ENCODE results near the gene MYH7. TPM values are rescaled to one million over a fixed set of nuclear protein-coding genes. Genes with fewer than 3 reads are reported as not detected.

MYH7 gene
- total RNA-seq, 2 experiments from 2014 or later = not detected

GRCh38 chr14:23433457-23433856, 2.0 kb downstream of the MYH7 start:
- ChIA-PET POLR2A (no interaction called here), CTCF (no interaction called here)
- ATAC-seq = no peak
- H3K36me3 Mint-ChIP-seq (ENCODE audit: low read depth) = no peaks in the 10 kb centered on the region
- H3K27me3 Mint-ChIP-seq = no peaks in the 10 kb centered on the region
- DNase-seq = no peak
- intact Hi-C loops (cut with micrococcal nuclease) = no loop called here
- TF ChIP-seq CTCF (IDR thresholded peaks at IDR 0.05) = no peak
- H3K27ac Mint-ChIP-seq = no peak overlapping the region
- no peaks in the 10 kb centered on the region for H3K9me3 Mint-ChIP-seq
- H3K4me3 Mint-ChIP-seq = no peak overlapping the region
- no peaks in the 10 kb centered on the region for H3K4me1 Mint-ChIP-seq (ENCODE audit: low read depth)

- no peaks in the 10 kb centered on the region for H3K27me3 Mint-ChIP-seq
- ATAC-seq = no peak
- no peak overlapping the region for H3K4me3 Mint-ChIP-seq
- no peak for TF ChIP-seq CTCF (IDR thresholded peaks at IDR 0.05)
- POLR2A ChIA-PET = no interaction called here
- intact Hi-C loops (cut with micrococcal nuclease) = no loop called here
- no peak overlapping the region for H3K27ac Mint-ChIP-seq
- no peaks in the 10 kb centered on the region for H3K36me3 Mint-ChIP-seq (ENCODE audit: low read depth)
- no peaks in the 10 kb centered on the region for H3K4me1 Mint-ChIP-seq (ENCODE audit: low read depth)
- CTCF ChIA-PET = no interaction called here
- no peak for DNase-seq
- H3K9me3 Mint-ChIP-seq = no peaks in the 10 kb centered on the region
Measured at GRCh38 chr14:23432946-23433345, 2.5 kb downstream of the MYH7 start.

GRCh38 chr14:23432102-23432925, 3.1 kb downstream of the MYH7 start:
- no peak for ATAC-seq
- Mint-ChIP-seq H3K4me3 (no peak overlapping the region), H3K9me3 (no peaks in the 10 kb centered on the region), H3K4me1 (ENCODE audit: low read depth) (no peaks in the 10 kb centered on the region), H3K27ac (no peak overlapping the region), H3K27me3 (no peaks in the 10 kb centered on the region), H3K36me3 (ENCODE audit: low read depth) (no peaks in the 10 kb centered on the region)
- intact Hi-C loops (cut with micrococcal nuclease) = no loop called here
- no peak for DNase-seq
- ChIA-PET POLR2A (no interaction called here), CTCF (no interaction called here)
- no peak for TF ChIP-seq CTCF (IDR thresholded peaks at IDR 0.05)

- H3K27ac Mint-ChIP-seq = no peak overlapping the region
- POLR2A ChIA-PET = no interaction called here
- DNase-seq = no peak
Measured at GRCh38 chr14:23431486-23431885, 4.0 kb downstream of the MYH7 start.

More at GRCh38 chr14:23431486-23431885, 4.0 kb downstream of the MYH7 start:
- H3K4me3 Mint-ChIP-seq = no peak overlapping the region
- no peaks in the 10 kb centered on the region for H3K36me3 Mint-ChIP-seq (ENCODE audit: low read depth)
- intact Hi-C loops (cut with micrococcal nuclease) = no loop called here
- no peaks in the 10 kb centered on the region for H3K9me3 Mint-ChIP-seq
- no peak for TF ChIP-seq CTCF (IDR thresholded peaks at IDR 0.05)
- no peaks in the 10 kb centered on the region for H3K27me3 Mint-ChIP-seq
- ATAC-seq = no peak
- H3K4me1 Mint-ChIP-seq (ENCODE audit: low read depth) = no peaks in the 10 kb centered on the region
- CTCF ChIA-PET = no interaction called here
